NB4 (cell line): ENCODE data around the gene ESPL1.
A peak's percentile ranks its signal among the peaks of the same experiment; 100 is the strongest.

Experiments
- DNase-seq: peaks from one replicate; pipeline ENCODE4 v3.0.0; 2010; ENCODE audit warnings: low read depth
- H3K4me3 ChIP-seq: one replicate; pipeline ENCODE4 v1.5.1; 2011; ENCODE audit warnings: mild to moderate bottlenecking, low read depth, low read length, moderate library complexity
- CTCF ChIP-seq: IDR thresholded peaks from one replicate; pipeline ENCODE4 v1.5.1; 2012; ENCODE audit warnings: low read depth, low read length
- MAX ChIP-seq: IDR thresholded peaks from 2 replicates; pipeline ENCODE4 v1.6.1; 2011; ENCODE audit warnings: low read depth, low read length
- MYC ChIP-seq: IDR thresholded peaks from 2 replicates; pipeline ENCODE4 v1.6.1; 2011; ENCODE audit warnings: low read depth, low read length
- POLR2A ChIP-seq: IDR thresholded peaks from 2 replicates; pipeline ENCODE4 v1.6.1; 2011; ENCODE audit warnings: mild to moderate bottlenecking; ENCODE audit not compliant: insufficient read length; ENCODE audit errors: extremely low read depth

Gene ESPL1

GRCh38 chr12:53221203-53222080 lies 46.7 kb upstream of the ESPL1 start:
- peak; percentile 15 for TF ChIP-seq CTCF
- no peak for TF ChIP-seq POLR2A
- peak; percentile 71 for DNase-seq
- peak overlapping the region; percentile 57 for H3K4me3 ChIP-seq

- TF ChIP-seq MAX (no peak), CTCF (no peak), MYC (no peak)
- H3K4me3 ChIP-seq = no peak overlapping the region
- DNase-seq = no peak
Observed at GRCh38 chr12:53222170-53222721, 45.9 kb upstream of the ESPL1 start.

GRCh38 chr12:53222806-53223261 lies 45.3 kb upstream of the ESPL1 start:
- TF ChIP-seq MYC (no peak), CTCF (no peak), POLR2A (no peak), MAX (no peak)

GRCh38 chr12:53223389-53224060 lies 44.6 kb upstream of the ESPL1 start:
- no peak overlapping the region for H3K4me3 ChIP-seq
- peak; percentile 39 for DNase-seq

More at GRCh38 chr12:53222806-53223261, 45.3 kb upstream of the ESPL1 start:
- DNase-seq = no peak
- H3K4me3 ChIP-seq = no peak overlapping the region

More at GRCh38 chr12:53223389-53224060, 44.6 kb upstream of the ESPL1 start:
- no peak for TF ChIP-seq POLR2A
- no peak for TF ChIP-seq MYC
- TF ChIP-seq MAX = no peak
- no peak for TF ChIP-seq CTCF
